Lung (tissue), 12 donors: ENCODE results near the gene TBX3. TPM values are rescaled to one million over a fixed set of nuclear protein-coding genes. Genes with fewer than 3 reads are reported as not detected.

Experiments used
- ATAC-seq: fragments of 200-7000 bp; cut with Tn5 transposase; one replicate; pipeline ENCODE4 v1.9.1; 2020; ENCODE audit warnings: moderate number of reproducible peaks; ENCODE audit not compliant: insufficient read depth, low FRiP score
- DNase-seq, 3 donors: peaks; one replicate each; pipeline ENCODE4 v3.0.0-alpha.2; 2013 to 2017
- H3K27ac ChIP-seq, 2 donors: one replicate each; pipeline ENCODE4 v1.5.1; 2013; ENCODE audit warnings: mild to moderate bottlenecking in 2 of 2, moderate library complexity in 2 of 2, control low read depth in 1 of 2, inconsistent platforms in 1 of 2, low read depth in 1 of 2, low read length in 1 of 2
- H3K27me3 ChIP-seq, 3 donors: one replicate each; pipeline ENCODE4 v1.5.1; 2013; ENCODE audit warnings: low read length in 2 of 3; ENCODE audit not compliant: control insufficient read depth in 3 of 3, insufficient read depth in 3 of 3
- H3K36me3 ChIP-seq, 4 donors: one replicate each; pipeline ENCODE4 v1.5.1; 2013; ENCODE audit warnings: low read length in 4 of 4, mild to moderate bottlenecking in 1 of 4, moderate library complexity in 1 of 4; ENCODE audit not compliant: control insufficient read depth in 4 of 4, insufficient read depth in 4 of 4
- H3K4me1 ChIP-seq, 5 donors: one replicate each; pipeline ENCODE4 v1.5.1; 2013; ENCODE audit warnings: low read length in 5 of 5, mild to moderate bottlenecking in 2 of 5, moderate library complexity in 1 of 5; ENCODE audit not compliant: control insufficient read depth in 5 of 5, insufficient read depth in 5 of 5
- H3K4me3 ChIP-seq: one replicate; pipeline ENCODE4 v1.5.1; 2013; ENCODE audit warnings: mild to moderate bottlenecking, control low read depth, moderate library complexity
- H3K9ac ChIP-seq, 2 donors: one replicate each; pipeline ENCODE4 v1.5.1; 2013; ENCODE audit warnings: low read length in 2 of 2, control low read depth in 1 of 2; ENCODE audit not compliant: insufficient read depth in 1 of 2
- H3K9me3 ChIP-seq, 4 donors: one replicate each; pipeline ENCODE4 v1.5.1; 2013; ENCODE audit warnings: low read length in 3 of 4, mild to moderate bottlenecking in 1 of 4, moderate library complexity in 1 of 4; ENCODE audit not compliant: control insufficient read depth in 4 of 4, insufficient read depth in 3 of 4
- CTCF ChIP-seq: IDR thresholded peaks from 2 replicates; pipeline ENCODE4 v1.5.1; 2012; ENCODE audit warnings: mild to moderate bottlenecking; ENCODE audit errors: control extremely low read depth, extremely low read depth
- WGBS, 2 donors: extraction: QIAGEN DNeasy Blood & Tissue Kit; methylation state at CpG; one replicate each; pipeline ENCODE4 v1.1.7; 2013; 5-methylcytosine and 5-hydroxymethylcytosine counted together
- polyA plus RNA-seq, 2 donors: library from polyadenylated mRNA; stranded (reverse); fragments of 200-250 nt; gene quantifications; one replicate each; pipeline ENCODE4 v1.2.1, GENCODE V29; 2013
- total RNA-seq, 2 donors: library from RNA; depleted of rRNA in 1 of 2; stranded (reverse); fragments of >200 nt in 1 of 2; gene quantifications; one replicate each; pipeline ENCODE4 v1.2.1, GENCODE V29; 2014 to 2021
- donor health status: control.
- donor health status: control.
- donor health status: Bipolar disorder and iron deficiency.
- donor health status: healthy.
- donor health status: DM: yes; HTN: yes; CAD: no.

The TBX3 gene
- total and polyA plus RNA-seq, 4 donors: 19.3 to 126 (median 39.6) TPM

GRCh38 chr12:114671066-114671442 is 12.9 kb downstream of the TBX3 start:
- Histone ChIP-seq H3K27ac (no peak overlapping the region), H3K4me3 (no peak overlapping the region), H3K4me1 (peaks cover 0 to 77% (median 8%) of the 10 kb centered on the region in 5 donors), H3K9me3 (peaks cover 0 to 3% (median 0%) of the 10 kb centered on the region in 4 donors), H3K9ac (peak overlapping the region in 1 of 2 donors; percentile 90), H3K27me3 (peaks cover 0 to 54% (median 8%) of the 10 kb centered on the region in 3 donors), H3K36me3 (peaks cover 4 to 21% (median 11%) of the 10 kb centered on the region in 4 donors)
- no peak for TF ChIP-seq CTCF
- ATAC-seq (no peak), DNase-seq (peak in 2 of 3 donors; percentile 51 to 76)
- 12 to 24% methylated on average over 4 of the region's 4 CpGs for WGBS, 2 donors

GRCh38 chr12:114670291-114670980 is 13.5 kb downstream of the TBX3 start:
- peaks cover 0 to 72% (median 8%) of the 10 kb centered on the region in 5 donors for H3K4me1 ChIP-seq
- DNase-seq (peak in 1 of 3 donors; percentile 70), ATAC-seq (no peak)
- no peak overlapping the region for H3K4me3 ChIP-seq
- peak overlapping the region in 1 of 2 donors; percentile 90 for H3K9ac ChIP-seq
- peaks cover 2 to 19% (median 11%) of the 10 kb centered on the region in 4 donors for H3K36me3 ChIP-seq
- H3K27me3 ChIP-seq: peaks cover 2 to 54% (median 8%) of the 10 kb centered on the region in 3 donors
- TF ChIP-seq CTCF: no peak
- H3K27ac ChIP-seq: no peak overlapping the region
- H3K9me3 ChIP-seq: peaks cover 0 to 3% (median 0%) of the 10 kb centered on the region in 4 donors
- WGBS, 2 donors: 9 to 20% methylated on average over 3 of the region's 3 CpGs

DNA sequence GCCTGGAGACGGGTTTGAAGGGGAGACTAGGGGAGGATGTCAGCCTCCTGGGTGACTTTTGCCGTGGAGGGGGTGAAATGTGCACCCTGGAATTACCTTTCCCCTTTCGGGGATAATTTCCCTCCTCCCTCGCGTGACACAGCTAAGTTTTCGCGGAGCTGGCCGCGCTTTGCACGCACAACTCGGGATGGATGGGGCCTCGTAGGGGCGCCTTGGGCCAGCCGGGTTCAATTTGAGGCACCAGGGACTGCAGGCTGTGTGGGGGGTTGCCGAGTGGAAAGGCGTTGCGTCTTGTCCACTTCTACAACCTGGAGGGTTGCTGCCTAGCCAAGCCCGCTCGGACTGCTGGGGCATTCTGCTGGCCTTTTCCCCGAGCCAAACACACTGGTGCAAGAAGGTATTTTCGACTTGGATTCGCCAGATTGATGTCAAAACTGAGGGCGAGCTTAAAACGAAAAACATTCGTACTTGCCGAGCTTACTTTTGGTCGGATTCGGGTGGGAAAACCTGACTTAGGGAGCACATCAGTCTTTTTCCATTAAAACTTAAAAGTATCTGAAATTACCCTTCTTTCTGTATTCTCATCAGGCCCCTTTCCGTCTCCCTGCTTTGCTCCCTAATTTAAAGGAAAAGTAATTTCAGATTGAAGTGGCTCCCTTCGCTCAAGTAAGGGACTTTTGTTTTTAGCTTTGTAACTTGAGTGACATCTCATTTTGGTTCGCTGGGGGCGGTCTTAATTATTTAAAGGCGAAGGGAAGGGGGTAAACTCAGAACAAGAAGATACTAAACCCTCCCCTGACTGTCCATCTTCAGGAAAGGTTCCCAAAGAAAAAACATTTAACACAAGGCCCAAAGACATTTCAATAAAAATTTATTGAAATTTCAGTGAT is 14.3 kb downstream of the TBX3 start:
- Histone ChIP-seq H3K9ac (peak overlapping the region; percentile 6 to 90), H3K27ac (peak overlapping the region in 1 of 2 donors; percentile 83), H3K36me3 (peaks cover 2 to 15% (median 11%) of the 10 kb centered on the region in 4 donors), H3K27me3 (peaks cover 6 to 57% (median 8%) of the 10 kb centered on the region in 3 donors), H3K4me1 (peaks cover 0 to 70% (median 8%) of the 10 kb centered on the region in 5 donors), H3K9me3 (peaks cover 0 to 3% (median 0%) of the 10 kb centered on the region in 4 donors), H3K4me3 (peak overlapping the region; percentile 3)
- TF ChIP-seq CTCF: no peak
- DNase-seq (peak; percentile 68 to 82 (median 82)), ATAC-seq (no peak)
- WGBS, 2 donors: 5 to 9% methylated on average over 33 of the region's 33 CpGs
